H1 (cell line): Measurements from ENCODE around the gene RAMP3. TPM values are rescaled to one million over a fixed set of nuclear protein-coding genes. Genes with fewer than 3 reads are reported as not detected.

Experiments
- CTCF ChIA-PET: fragments of 300-600 bp; sonication (Branson Sonifier 250); formaldehyde crosslinking; loops from one replicate; lab custom pipeline; 2021; ENCODE audit not compliant: partially characterized antibody; lab: Charles Lee
- POLR2A ChIA-PET: fragments of 300-600 bp; sonication (Branson Sonifier 250); formaldehyde crosslinking; loops from one replicate; lab custom pipeline; 2021; ENCODE audit warnings: inconsistent platforms; ENCODE audit not compliant: partially characterized antibody; lab: Charles Lee
- DNase-seq, 2 experiments: peaks; one replicate each; pipeline versions ENCODE4 v3.0.0 to v3.0.0-alpha.2; 2010 to 2022; ENCODE audit warnings: low spot score in 2 of 2, low read depth in 1 of 2, mixed read lengths in 1 of 2
- FAIRE-seq: peaks from 2 replicates; lab custom pipeline; 2011; peaks lifted over from hg19 to GRCh38; lab: Jason Lieb, UNC
- H2AFZ ChIP-seq: 2 replicates; pipeline ENCODE4 v1.8.1; 2012; ENCODE audit warnings: low read length, inconsistent platforms
- H2AK5ac ChIP-seq: 2 replicates; pipeline ENCODE4 v1.6.1; 2013; ENCODE audit warnings: low read depth, low read length
- H2BK120ac ChIP-seq: replicated peaks from 2 replicates; pipeline ENCODE3; 2013; ENCODE audit warnings: low read depth, low read length, inconsistent platforms
- H2BK12ac ChIP-seq: 2 replicates; pipeline ENCODE4 v1.6.1; 2013; ENCODE audit warnings: low read depth, low read length
- H2BK15ac ChIP-seq: 2 replicates; pipeline ENCODE4 v1.6.1; 2013; ENCODE audit warnings: low read length
- H2BK20ac ChIP-seq: 2 replicates; pipeline ENCODE4 v1.6.1; 2013; ENCODE audit warnings: low read length
- H2BK5ac ChIP-seq: 2 replicates; pipeline ENCODE4 v1.6.1; 2013; ENCODE audit warnings: low read depth, low read length
- H3K14ac ChIP-seq: 2 replicates; pipeline ENCODE4 v1.6.1; 2013; ENCODE audit warnings: inconsistent platforms; ENCODE audit not compliant: insufficient read length
- H3K18ac ChIP-seq: 2 replicates; pipeline ENCODE4 v1.6.1; 2013; ENCODE audit warnings: low read length; ENCODE audit errors: extremely low read depth
- H3K23ac ChIP-seq: 2 replicates; pipeline ENCODE4 v1.6.1; 2013; ENCODE audit warnings: inconsistent platforms; ENCODE audit not compliant: insufficient read length
- H3K23me2 ChIP-seq: 2 replicates; pipeline ENCODE4 v1.6.1; 2013; ENCODE audit warnings: low read depth, low read length
- H3K27ac ChIP-seq: 2 replicates; pipeline ENCODE4 v1.6.1; 2011; ENCODE audit warnings: low read depth, low read length, inconsistent platforms
- H3K27me3 ChIP-seq, 4 experiments: replicated peaks in 1 of 4; 1 replicate in 1 of 4; 2 replicates in 3 of 4; pipeline versions ENCODE4 v1.6.1 to v1.8.1; 2011 to 2013; ENCODE audit warnings: low read length in 3 of 4, mild to moderate bottlenecking in 3 of 4, inconsistent platforms in 2 of 4, mixed read lengths in 2 of 4, moderate library complexity in 1 of 4; ENCODE audit not compliant: control insufficient read depth in 3 of 4, insufficient read depth in 3 of 4; ENCODE audit errors: extremely low read depth in 1 of 4
- H3K36me3 ChIP-seq, 4 experiments: 2 replicates each; pipeline versions ENCODE4 v1.6.1 to v1.8.1; 2011 to 2013; ENCODE audit warnings: mild to moderate bottlenecking in 4 of 4, low read length in 3 of 4, moderate library complexity in 2 of 4, control low read depth in 1 of 4, inconsistent platforms in 1 of 4; ENCODE audit not compliant: insufficient read depth in 4 of 4, control insufficient read depth in 2 of 4
- H3K4ac ChIP-seq: replicated peaks from 2 replicates; pipeline ENCODE3; 2013; ENCODE audit warnings: low read length, low read depth, mixed read lengths, inconsistent platforms; ENCODE audit not compliant: insufficient read length
- H3K4me1 ChIP-seq, 4 experiments: replicated peaks in 1 of 4; 1 replicate in 1 of 4; 2 replicates in 3 of 4; pipeline versions ENCODE4 v1.6.1 to v1.8.1; 2011 to 2013; ENCODE audit warnings: low read length in 3 of 4, inconsistent platforms in 2 of 4, mixed read lengths in 1 of 4; ENCODE audit not compliant: insufficient read depth in 4 of 4, control insufficient read depth in 3 of 4
- H3K4me2 ChIP-seq, 2 experiments: 2 replicates each; pipeline versions ENCODE4 v1.6.1 to v1.8.1; 2011 to 2013; ENCODE audit warnings: low read depth in 2 of 2, low read length in 2 of 2, control low read depth in 1 of 2, inconsistent platforms in 1 of 2, mild to moderate bottlenecking in 1 of 2; ENCODE audit not compliant: insufficient read depth in 1 of 2
- H3K4me3 ChIP-seq, 4 experiments: fragments of 200-600, 300-600 bp in 1 of 4; sonication (generic), shearing (Covaris generic), sonication (Bioruptor Twin) in 1 of 4; 2 replicates each; pipeline versions ENCODE4 v1.5.1 to v1.8.1; 2011 to 2016; ENCODE audit warnings: low read length in 4 of 4, low read depth in 3 of 4, control low read depth in 2 of 4, inconsistent platforms in 2 of 4, mild to moderate bottlenecking in 2 of 4, mixed read lengths in 1 of 4, moderate library complexity in 1 of 4; ENCODE audit not compliant: insufficient read depth in 2 of 4; ENCODE audit errors: extremely low read depth in 1 of 4
- H3K56ac ChIP-seq: replicated peaks from 2 replicates; pipeline ENCODE3; 2013; ENCODE audit warnings: low read depth, mild to moderate bottlenecking, mixed read lengths, low read length, inconsistent platforms; ENCODE audit not compliant: insufficient read length
- H3K79me1 ChIP-seq: 2 replicates; pipeline ENCODE4 v1.6.1; 2013; ENCODE audit warnings: low read depth, low read length, control low read depth
- H3K79me2 ChIP-seq, 2 experiments: 2 replicates each; pipeline versions ENCODE4 v1.6.1 to v1.8.1; 2012 to 2013; ENCODE audit warnings: low read length in 2 of 2, mild to moderate bottlenecking in 2 of 2, inconsistent platforms in 1 of 2; ENCODE audit not compliant: insufficient read depth in 2 of 2, control insufficient read depth in 1 of 2
- H3K9ac ChIP-seq, 4 experiments: replicated peaks in 1 of 4; 1 replicate in 1 of 4; 2 replicates in 3 of 4; pipeline versions ENCODE4 v1.6.1 to v1.8.1; 2011 to 2013; ENCODE audit warnings: low read depth in 3 of 4, low read length in 3 of 4, control low read depth in 2 of 4, mild to moderate bottlenecking in 2 of 4, moderate library complexity in 2 of 4, inconsistent platforms in 1 of 4; ENCODE audit errors: extremely low read depth in 1 of 4
- H3K9me3 ChIP-seq, 2 experiments: 2 replicates each; pipeline versions ENCODE4 v1.6.1 to v1.8.1; 2012 to 2013; ENCODE audit warnings: mild to moderate bottlenecking in 2 of 2, moderate library complexity in 2 of 2, control low read depth in 1 of 2, inconsistent platforms in 1 of 2, low read depth in 1 of 2, low read length in 1 of 2, mixed read lengths in 1 of 2; ENCODE audit not compliant: insufficient read depth in 2 of 2
- H4K20me1 ChIP-seq, 2 experiments: replicated peaks in 1 of 2; 2 replicates each; pipeline versions ENCODE3 to v1.8.1; 2011 to 2013; ENCODE audit warnings: inconsistent platforms in 2 of 2, low read length in 2 of 2, mild to moderate bottlenecking in 1 of 2; ENCODE audit not compliant: insufficient read depth in 2 of 2, control insufficient read depth in 1 of 2
- H4K5ac ChIP-seq: 2 replicates; pipeline ENCODE4 v1.6.1; 2013; ENCODE audit warnings: low read length, low read depth, mixed read lengths, inconsistent platforms; ENCODE audit not compliant: insufficient read length
- H4K8ac ChIP-seq: 2 replicates; pipeline ENCODE4 v1.8.0; 2013; ENCODE audit warnings: mild to moderate bottlenecking, moderate library complexity, low read length, inconsistent platforms; ENCODE audit not compliant: insufficient read depth; ENCODE audit errors: extremely low read depth
- H4K91ac ChIP-seq: replicated peaks from 2 replicates; pipeline ENCODE3; 2013; ENCODE audit warnings: low read length, mixed read lengths, inconsistent platforms; ENCODE audit not compliant: insufficient read length
- ATF3 ChIP-seq: IDR thresholded peaks from 2 replicates; pipeline ENCODE4 v1.6.1; 2011; ENCODE audit warnings: low read depth, mild to moderate bottlenecking, low read length; ENCODE audit not compliant: insufficient read depth
- CREB1 ChIP-seq: IDR thresholded peaks from 2 replicates; pipeline ENCODE4 v1.6.1; 2012; ENCODE audit warnings: inconsistent platforms
- EZH2 ChIP-seq: fragments of 200-600 bp; sonication (generic); IDR thresholded peaks from 2 replicates; pipeline ENCODE4 v1.7.1; 2012; ENCODE audit warnings: low read depth, mild to moderate bottlenecking, moderate library complexity, low read length, inconsistent platforms; ENCODE audit not compliant: severe bottlenecking
- FOSL1 ChIP-seq: IDR thresholded peaks from 2 replicates; pipeline ENCODE4 v1.6.1; 2011; ENCODE audit warnings: mild to moderate bottlenecking, low read depth, low read length, moderate library complexity; ENCODE audit not compliant: insufficient read depth
- KDM4A ChIP-seq: IDR thresholded peaks from one replicate; pipeline ENCODE4 v1.7.1; 2012; ENCODE audit warnings: low read depth, mild to moderate bottlenecking, moderate library complexity, low read length, inconsistent platforms; ENCODE audit not compliant: severe bottlenecking
- NANOG ChIP-seq: IDR thresholded peaks from 2 replicates; pipeline ENCODE4 v1.6.1; 2011; ENCODE audit warnings: low read length, low read depth, mild to moderate bottlenecking, inconsistent platforms; ENCODE audit not compliant: insufficient read depth, poor library complexity, severe bottlenecking
- NRF1 ChIP-seq: IDR thresholded peaks from 2 replicates; pipeline ENCODE4 v1.6.1; 2011; ENCODE audit warnings: mild to moderate bottlenecking, low read depth, low read length, improper control_type of control experiment
- POLR2AphosphoS5 ChIP-seq: IDR thresholded peaks from 2 replicates; pipeline ENCODE4 v1.6.1; 2011; ENCODE audit warnings: low read depth, low read length
- RBBP5 ChIP-seq: IDR thresholded peaks from 2 replicates; pipeline ENCODE4 v1.7.1; 2012; ENCODE audit warnings: low read depth, mild to moderate bottlenecking, inconsistent platforms, low read length, moderate library complexity, borderline replicate concordance
- SIX5 ChIP-seq: IDR thresholded peaks from 2 replicates; pipeline ENCODE4 v1.6.1; 2011; ENCODE audit warnings: mild to moderate bottlenecking, low read depth, low read length
- SP4 ChIP-seq: IDR thresholded peaks from 2 replicates; pipeline ENCODE4 v1.6.1; 2012; ENCODE audit warnings: low read length, inconsistent platforms
- TAF7 ChIP-seq: optimal IDR thresholded peaks from 2 replicates; pipeline ENCODE3; 2011; ENCODE audit warnings: low read depth, mild to moderate bottlenecking, inconsistent platforms, low read length, moderate library complexity, borderline replicate concordance
- TCF12 ChIP-seq: IDR thresholded peaks from 2 replicates; pipeline ENCODE4 v1.6.1; 2011; ENCODE audit warnings: low read depth, mild to moderate bottlenecking, low read length
- WGBS, 2 experiments: shearing (Covaris generic) in 1 of 2; methylation state at CpG; one replicate each; pipeline versions ENCODE4 v1.1.6 to v1.1.7; 2013 to 2015; ENCODE audit warnings: low lambda C conversion rate in 2 of 2, mixed read lengths in 2 of 2, inconsistent platforms in 1 of 2, low coverage in 1 of 2, missing lambda C conversion rate in 1 of 2; ENCODE audit not compliant: insufficient replicate concordance in 2 of 2, insufficient coverage in 1 of 2, insufficient read length in 1 of 2; ENCODE audit errors: extremely low coverage in 1 of 2, missing lambda C conversion rate in 1 of 2; 5-methylcytosine and 5-hydroxymethylcytosine counted together
- polyA plus RNA-seq, 7 experiments: library from polyadenylated mRNA; depleted of rRNA in 3 of 7; stranded (reverse) in 5 of 7; unstranded in 2 of 7; fragments of >200 nt in 5 of 7; fragments of 200-250 nt in 2 of 7; gene quantifications; 1 replicate in 5 of 7; 2 replicates in 1 of 7; 4 replicates in 1 of 7; pipeline versions ENCODE4 v1.2.1 to v1.2.3, GENCODE V29; 2011 to 2013; ENCODE audit warnings: missing spikeins in 2 of 7, mixed read lengths in 2 of 7
- total RNA-seq: library from RNA; stranded (reverse); fragmentation: NEBNext Ultra II Directional; extraction: Animal tissue kit (Norgen Biotek cat#: 25700); gene quantifications from 2 replicates; pipeline ENCODE4 v1.2.1, GENCODE V29; 2021

RAMP3 gene
- total and polyA plus RNA-seq, 2 of the 8 experiments (the other 6 are each of a cell fraction or from before 2014, with no cell fraction given), result 0.88 to 0.98 TPM

- no peak overlapping the region for H2BK15ac ChIP-seq
- DNase-seq, result no peak
- no peak overlapping the region for H4K8ac ChIP-seq
- TF ChIP-seq EZH2 (no peak), TAF7 (no peak), CREB1 (no peak), POLR2AphosphoS5 (no peak), SIX5 (no peak), SP4 (no peak), NANOG (no peak), NRF1 (no peak), ATF3 (no peak), RBBP5 (no peak), KDM4A (no peak), FOSL1 (no peak), TCF12 (no peak)
Observed at GRCh38 chr7:45219130-45219529, 61.5 kb downstream of the RAMP3 start.

More at GRCh38 chr7:45219130-45219529, 61.5 kb downstream of the RAMP3 start:
- no peaks in the 10 kb centered on the region for H3K79me1 ChIP-seq
- H3K4me2 ChIP-seq, result no peak overlapping the region
- no peak overlapping the region for H2BK120ac ChIP-seq
- no peak overlapping the region for H2AFZ ChIP-seq
- H4K20me1 ChIP-seq, result no peaks in the 10 kb centered on the region
- H3K4me3 ChIP-seq, result no peak overlapping the region
- no peak overlapping the region for H3K56ac ChIP-seq
- CTCF ChIA-PET, result interaction anchor here (1.0 to 5.4 kb wide), 6 partner anchors 10 to 62 kb away, joined by 3 to 29 read pairs (median 4); partner anchors contain the start of gene RAMP3
- H3K79me2 ChIP-seq, result no peaks in the 10 kb centered on the region
- H3K27me3 ChIP-seq, result no peaks in the 10 kb centered on the region
- H3K9ac ChIP-seq, result no peak overlapping the region
- H3K36me3 ChIP-seq, result no peaks in the 10 kb centered on the region
- no peak overlapping the region for H4K91ac ChIP-seq
- no peak overlapping the region for H2AK5ac ChIP-seq
- H3K4me1 ChIP-seq, result no peaks in the 10 kb centered on the region; a peak in 1 of 7 replicates
- no peak overlapping the region for H2BK20ac ChIP-seq
- H2BK5ac ChIP-seq, result no peak overlapping the region
- FAIRE-seq, result no peak
- POLR2A ChIA-PET, result interaction anchor here (1.3 kb wide), 1 partner anchor 11 kb away, joined by 3 read pairs; no protein-coding TSS in a partner anchor
- no peak overlapping the region for H4K5ac ChIP-seq
- no peak overlapping the region for H3K14ac ChIP-seq
- no peak overlapping the region for H3K4ac ChIP-seq
- no peak overlapping the region for H3K23ac ChIP-seq
- H3K23me2 ChIP-seq, result no peaks in the 10 kb centered on the region
- H3K9me3 ChIP-seq, result no peaks in the 10 kb centered on the region
- H3K18ac ChIP-seq, result no peak overlapping the region; the same call in 1 of the 2 replicates
- H3K27ac ChIP-seq, result no peak overlapping the region
- no peak overlapping the region for H2BK12ac ChIP-seq
- WGBS, 2 experiments, result 91% methylated on average over 12 of the region's 12 CpGs; no CpG with 5 or more reads in 1 of the 2 experiments
